ENCODE measurements around the gene DOK3.

Gene DOK3

DNA sequence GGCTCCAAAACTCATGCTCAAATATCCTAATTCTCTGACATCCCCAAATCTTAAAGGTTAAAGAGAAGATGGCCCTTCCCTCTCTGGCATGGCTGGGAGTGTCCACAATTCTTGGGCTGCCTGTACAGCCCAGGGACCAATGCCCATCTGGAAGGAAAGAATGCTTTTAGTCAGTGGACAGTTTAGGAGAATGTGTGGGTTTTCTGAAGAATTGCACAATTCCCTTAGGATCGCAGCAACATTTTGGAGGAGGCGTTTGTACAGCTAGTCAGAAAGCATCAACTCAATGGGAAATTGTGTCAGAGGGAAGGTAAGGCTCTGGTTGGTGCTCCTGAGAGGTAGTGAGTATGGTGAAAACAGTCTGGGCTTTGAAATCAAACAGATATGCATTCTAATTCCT, 29.8 kb upstream of the DOK3 start:
- TF ChIP-seq RARB (CRISPR knock-in tag; IDR thresholded peaks at IDR 0.05): no peak
- TF ChIP-seq ISL1 (CRISPR knock-in tag; IDR thresholded peaks at IDR 0.05): peak; percentile 24; the same call in 1 of the 2 replicates
- ATAC-seq: no peak

DNA sequence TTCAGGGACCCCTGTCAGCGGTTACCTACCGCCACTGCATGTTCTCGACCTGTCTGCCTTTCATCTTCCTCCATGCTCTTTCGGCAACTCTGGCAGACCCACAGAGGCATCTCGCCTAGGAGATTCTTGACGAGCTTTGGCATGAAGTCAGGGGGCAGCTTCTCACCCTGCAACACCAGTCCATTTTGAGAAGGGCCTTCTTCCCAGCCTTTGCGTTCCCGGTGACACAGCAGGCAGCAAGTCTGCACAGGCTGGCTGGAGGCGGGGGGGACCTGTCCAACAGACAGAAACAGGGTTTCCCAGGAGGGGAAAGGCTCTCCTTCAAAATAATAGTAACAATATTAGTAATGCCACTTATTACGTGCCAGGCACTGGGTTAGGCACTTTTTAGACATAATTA, 29.2 kb upstream of the DOK3 start:
- TF ChIP-seq ISL1 (CRISPR knock-in tag; IDR thresholded peaks at IDR 0.05) (no peak), ZFP30 (CRISPR knock-in tag; IDR thresholded peaks at IDR 0.05) (no peak), TCF4 (CRISPR knock-in tag; IDR thresholded peaks at IDR 0.05; ENCODE audit: borderline replicate concordance) (no peak), CSRNP3 (CRISPR knock-in tag; IDR thresholded peaks at IDR 0.05) (no peak), TOX (CRISPR knock-in tag; IDR thresholded peaks at IDR 0.05; ENCODE audit: borderline replicate concordance) (no peak), ZFP3 (CRISPR knock-in tag; IDR thresholded peaks at IDR 0.05) (no peak), SNAI2 (CRISPR knock-in tag; IDR thresholded peaks at IDR 0.05) (no peak), PPARA (CRISPR knock-in tag; IDR thresholded peaks at IDR 0.05; ENCODE audit: borderline replicate concordance) (no peak), TSHZ2 (CRISPR knock-in tag; IDR thresholded peaks at IDR 0.05) (no peak), CSDC2 (CRISPR knock-in tag; IDR thresholded peaks at IDR 0.05) (no peak), ESRRG (CRISPR knock-in tag; IDR thresholded peaks at IDR 0.05) (no peak), ZNF70 (CRISPR knock-in tag; IDR thresholded peaks at IDR 0.05) (no peak), ARNTL (CRISPR knock-in tag; IDR thresholded peaks at IDR 0.05; ENCODE audit: borderline replicate concordance, low read depth) (no peak), GLIS3 (CRISPR knock-in tag; IDR thresholded peaks at IDR 0.05) (no peak), ZC3H10 (CRISPR knock-in tag; IDR thresholded peaks at IDR 0.05) (no peak)
- ATAC-seq: no peak

- ATAC-seq: peak; percentile 95
- no peak for TF ChIP-seq CREB5 (CRISPR knock-in tag; IDR thresholded peaks at IDR 0.05; ENCODE audit: low read depth)
- TF ChIP-seq ISL1 (CRISPR knock-in tag; IDR thresholded peaks at IDR 0.05): 0 out of 2 replicates have a peak, but pooled peaks have one; percentile 17
- TF ChIP-seq ZNF70 (CRISPR knock-in tag; IDR thresholded peaks at IDR 0.05): no peak
These were observed 28.0 kb upstream of the DOK3 start for GRCh38 chr5:177537389-177538361.

GRCh38 chr5:177536386-177536785, 26.8 kb upstream of the DOK3 start:
- no peak for TF ChIP-seq ZNF8 (CRISPR knock-in tag; IDR thresholded peaks at IDR 0.05)
- TF ChIP-seq CSRNP3 (CRISPR knock-in tag; IDR thresholded peaks at IDR 0.05): no peak
- TF ChIP-seq SNAI2 (CRISPR knock-in tag; IDR thresholded peaks at IDR 0.05): no peak
- no peak for TF ChIP-seq CSDC2 (CRISPR knock-in tag; IDR thresholded peaks at IDR 0.05)
- no peak for TF ChIP-seq ZC3H10 (CRISPR knock-in tag; IDR thresholded peaks at IDR 0.05)
- TF ChIP-seq TCF4 (CRISPR knock-in tag; IDR thresholded peaks at IDR 0.05; ENCODE audit: borderline replicate concordance): no peak
- ATAC-seq: no peak

- no peak for ATAC-seq
- TF ChIP-seq ZNF70 (CRISPR knock-in tag; IDR thresholded peaks at IDR 0.05) (no peak), ESRRG (CRISPR knock-in tag; IDR thresholded peaks at IDR 0.05) (no peak), ZFP3 (CRISPR knock-in tag; IDR thresholded peaks at IDR 0.05) (no peak), CREB5 (CRISPR knock-in tag; IDR thresholded peaks at IDR 0.05; ENCODE audit: low read depth) (no peak), OSR1 (CRISPR knock-in tag; IDR thresholded peaks at IDR 0.05) (no peak), SNAI2 (CRISPR knock-in tag; IDR thresholded peaks at IDR 0.05) (no peak), ZNF565 (CRISPR knock-in tag; conservative IDR thresholded peaks at IDR 0.05; ENCODE audit: low read depth) (no peak), TCF4 (CRISPR knock-in tag; IDR thresholded peaks at IDR 0.05; ENCODE audit: borderline replicate concordance) (no peak), GLIS3 (CRISPR knock-in tag; IDR thresholded peaks at IDR 0.05) (no peak), CSDC2 (CRISPR knock-in tag; IDR thresholded peaks at IDR 0.05) (no peak), ZFP30 (CRISPR knock-in tag; IDR thresholded peaks at IDR 0.05) (no peak), ISL1 (CRISPR knock-in tag; IDR thresholded peaks at IDR 0.05) (no peak), CSRNP3 (CRISPR knock-in tag; IDR thresholded peaks at IDR 0.05) (no peak)
These were observed 25.5 kb upstream of the DOK3 start for GRCh38 chr5:177535125-177535524.

Measured in SK-N-SH treated with all-trans-retinoic acid at 6 μM for 48 hours (cell line).